ENCODE measurements around the gene ERICH6B. TPM values are rescaled to one million over a fixed set of nuclear protein-coding genes. Genes with fewer than 3 reads are reported as not detected.

Gene ERICH6B
- polyA plus RNA-seq, 1 experiment, result not detected

GRCh38 chr13:45548281-45548680 lies 67.3 kb downstream of the ERICH6B start:
- Histone ChIP-seq H3K4me3 (ENCODE audit: low read depth, low read length) (no peak overlapping the region), H3K36me3 (ENCODE audit: control insufficient read depth, insufficient read depth, low read length) (no peaks in the 10 kb centered on the region), H3K27me3 (ENCODE audit: control insufficient read depth, insufficient read depth, low read length) (peaks cover 7% of the 10 kb centered on the region)
- no peak for DNase-seq (ENCODE audit: low read depth)
- ChIA-PET CTCF (no interaction called here), POLR2A (no interaction called here)
- TF ChIP-seq CTCF (IDR thresholded peaks at IDR 0.05; ENCODE audit: insufficient read depth, low read depth, low read length), result no peak

GRCh38 chr13:45546410-45546765 lies 69.2 kb downstream of the ERICH6B start:
- H3K27me3 ChIP-seq (ENCODE audit: control insufficient read depth, insufficient read depth, low read length), result peaks cover 4% of the 10 kb centered on the region; the same call in 1 of the 2 replicates
- DNase-seq (ENCODE audit: low read depth), result no peak
- POLR2A ChIA-PET, result no interaction called here
- no peak for TF ChIP-seq CTCF (IDR thresholded peaks at IDR 0.05; ENCODE audit: insufficient read depth, low read depth, low read length)
- H3K36me3 ChIP-seq (ENCODE audit: control insufficient read depth, insufficient read depth, low read length), result no peaks in the 10 kb centered on the region
- CTCF ChIA-PET, result no interaction called here
- no peak overlapping the region for H3K4me3 ChIP-seq (ENCODE audit: low read depth, low read length)

DNA sequence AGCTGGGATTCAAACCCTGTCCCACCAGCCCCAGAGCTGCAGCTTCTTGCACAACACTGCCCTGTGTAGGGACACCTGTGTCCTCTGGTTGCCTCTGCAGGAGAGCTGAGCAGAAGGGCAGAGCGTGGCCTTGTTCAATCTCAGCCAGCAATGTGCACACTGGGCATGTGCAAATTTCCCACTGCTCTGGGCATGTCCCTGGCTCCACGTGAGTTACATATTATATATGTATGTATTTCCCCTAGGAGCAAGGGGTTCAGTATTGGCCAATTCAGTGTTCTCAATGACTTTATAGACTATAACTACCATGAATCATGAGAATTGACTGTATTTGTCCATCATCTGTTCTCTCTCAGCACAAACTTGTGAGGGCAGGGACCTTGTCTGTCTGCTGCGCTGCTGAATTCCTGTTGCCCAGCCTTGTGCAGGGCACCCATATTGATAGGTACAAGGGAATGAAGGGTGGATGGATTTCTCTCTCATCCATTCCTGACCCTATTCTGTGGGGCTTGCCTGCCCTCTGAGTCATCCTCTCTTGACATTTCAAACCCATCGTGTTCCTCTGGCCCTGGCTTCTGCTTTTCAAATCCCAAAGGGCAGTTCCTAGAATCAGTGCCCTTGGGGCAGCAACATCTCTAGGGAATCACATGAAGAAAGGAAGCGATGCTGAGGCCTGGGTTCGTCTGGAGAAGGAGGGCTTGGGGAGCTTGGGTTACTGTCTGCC lies 69.7 kb downstream of the ERICH6B start:
- H3K36me3 ChIP-seq (ENCODE audit: control insufficient read depth, insufficient read depth, low read length), result no peaks in the 10 kb centered on the region
- H3K4me3 ChIP-seq (ENCODE audit: low read depth, low read length), result no peak overlapping the region
- no peak for TF ChIP-seq CTCF (IDR thresholded peaks at IDR 0.05; ENCODE audit: insufficient read depth, low read depth, low read length)
- ChIA-PET CTCF (interaction anchor here (0.6 kb wide), 1 partner anchor 492 kb away, joined by 3 read pairs; no protein-coding TSS in a partner anchor), POLR2A (no interaction called here)
- H3K27me3 ChIP-seq (ENCODE audit: control insufficient read depth, insufficient read depth, low read length), result peaks cover 4% of the 10 kb centered on the region; the same call in 1 of the 2 replicates
- DNase-seq (ENCODE audit: low read depth), result no peak

GRCh38 chr13:45544520-45544919 lies 71.0 kb downstream of the ERICH6B start:
- ChIA-PET CTCF (no interaction called here), POLR2A (no interaction called here)

GRCh38 chr13:45542878-45543277 lies 72.7 kb downstream of the ERICH6B start:
- no peaks in the 10 kb centered on the region for H3K36me3 ChIP-seq (ENCODE audit: control insufficient read depth, insufficient read depth, low read length)
- ChIA-PET CTCF (no interaction called here), POLR2A (no interaction called here)
- H3K27me3 ChIP-seq (ENCODE audit: control insufficient read depth, insufficient read depth, low read length), result peaks cover under 1% of the 10 kb centered on the region; the same call in 1 of the 2 replicates
- no peak for TF ChIP-seq CTCF (IDR thresholded peaks at IDR 0.05; ENCODE audit: insufficient read depth, low read depth, low read length)
- no peak overlapping the region for H3K4me3 ChIP-seq (ENCODE audit: low read depth, low read length)
- DNase-seq (ENCODE audit: low read depth), result no peak

More at GRCh38 chr13:45544520-45544919, 71.0 kb downstream of the ERICH6B start:
- DNase-seq (ENCODE audit: low read depth), result no peak
- Histone ChIP-seq H3K4me3 (ENCODE audit: low read depth, low read length) (no peak overlapping the region), H3K27me3 (ENCODE audit: control insufficient read depth, insufficient read depth, low read length) (peaks cover 4% of the 10 kb centered on the region; the same call in 1 of the 2 replicates), H3K36me3 (ENCODE audit: control insufficient read depth, insufficient read depth, low read length) (no peaks in the 10 kb centered on the region)
- TF ChIP-seq CTCF (IDR thresholded peaks at IDR 0.05; ENCODE audit: insufficient read depth, low read depth, low read length), result no peak
